ENCODE results near the gene EIF3D.

GRCh38 chr22:36538529-36538928 is 9.6 kb upstream of the EIF3D start:
- TF ChIP-seq CTCF (conservative IDR thresholded peaks at IDR 0.05; ENCODE audit: low read depth, low read length) = no peak
- no peak for TF ChIP-seq MXI1 (IDR thresholded peaks at IDR 0.05; ENCODE audit: borderline replicate concordance, low read depth, low read length)
- no peak for TF ChIP-seq POLR2A (IDR thresholded peaks at IDR 0.05; ENCODE audit: low read depth, low read length)

All from IMR-90 (cell line).